Stimulated activated CD4-positive, alpha-beta T cell treated with anti-CD3 and anti-CD28 coated beads, Interleukin-4, amount 100 ng/mL, for 48 hours (primary cell): Measurements from ENCODE around the gene RAB3C.
A peak's percentile ranks its signal among the peaks of the same experiment; 100 is the strongest.

Experiments used
- DNase-seq, 2 donors: peaks; one replicate each; pipeline ENCODE4 v3.0.0-alpha.2; 2020; ENCODE audit warnings: low read depth in 2 of 2

RAB3C gene

GRCh38 chr5:58875599-58875998 lies 292.7 kb downstream of the RAB3C start:
- no peak for DNase-seq

- DNase-seq = no peak
These were observed 302.4 kb downstream of the RAB3C start for GRCh38 chr5:58885260-58885659.

- peak; percentile 49 to 59 for DNase-seq
These were observed 303.7 kb downstream of the RAB3C start for GRCh38 chr5:58886315-58887207.

GRCh38 chr5:58887311-58887710 lies 304.4 kb downstream of the RAB3C start:
- DNase-seq = no peak

- DNase-seq = no peak
These were observed 305.0 kb downstream of the RAB3C start for GRCh38 chr5:58887721-58888409.

GRCh38 chr5:58890265-58890664 lies 307.4 kb downstream of the RAB3C start:
- no peak for DNase-seq

GRCh38 chr5:58890701-58891085 lies 307.8 kb downstream of the RAB3C start:
- no peak for DNase-seq

- peak; percentile 47 to 51 for DNase-seq
These were observed 308.5 kb downstream of the RAB3C start for GRCh38 chr5:58891086-58891970.

GRCh38 chr5:58891971-58892343 lies 309.1 kb downstream of the RAB3C start:
- no peak for DNase-seq

GRCh38 chr5:58893551-58893950 lies 310.7 kb downstream of the RAB3C start:
- DNase-seq = no peak

- DNase-seq = no peak
These were observed 315.1 kb downstream of the RAB3C start for GRCh38 chr5:58898006-58898405.

GRCh38 chr5:58898538-58898937 lies 315.7 kb downstream of the RAB3C start:
- no peak for DNase-seq

GRCh38 chr5:58901271-58901670 lies 318.4 kb downstream of the RAB3C start:
- DNase-seq = no peak

GRCh38 chr5:58902305-58902704 lies 319.4 kb downstream of the RAB3C start:
- DNase-seq = no peak

GRCh38 chr5:58902765-58903164 lies 319.9 kb downstream of the RAB3C start:
- DNase-seq = no peak

- DNase-seq = no peak
These were observed 321.9 kb downstream of the RAB3C start for GRCh38 chr5:58904737-58905136.

GRCh38 chr5:58905944-58906343 lies 323.1 kb downstream of the RAB3C start:
- DNase-seq = no peak
